HG02678 (cell line): Measurements from ENCODE around the gene TTC5.
A peak's percentile ranks its signal among the peaks of the same experiment; 100 is the strongest.
"Not testable (repeated sequence)": the region's sequence is repeated elsewhere in the genome, so short reads cannot be mapped to it uniquely, and the experiment has no call there.

Experiments
- ATAC-seq: cut with Tn5 transposase; IDR thresholded peaks from one replicate; pipeline ENCODE4 v1.9.1; 2021; ENCODE audit warnings: mild to moderate bottlenecking, moderate library complexity; ENCODE audit not compliant: unreplicated experiment

The TTC5 gene

GRCh38 chr14:20305265-20306078, at the start of gene TTC5:
Gene TTC5, minus strand, starts transcription at chr14:20305951. Its CDS starts 14 bp downstream, at chr14:20305937.
- peak; percentile 98 for ATAC-seq

- no peak for ATAC-seq
These were observed 45.1 kb upstream of the TTC5 start for GRCh38 chr14:20350860-20351259.

GRCh38 chr14:20350282-20350681, 44.5 kb upstream of the TTC5 start:
- no peak for ATAC-seq

GRCh38 chr14:20347747-20348146, 42.0 kb upstream of the TTC5 start:
- no peak for ATAC-seq

- no peak for ATAC-seq
These were observed 41.0 kb upstream of the TTC5 start for GRCh38 chr14:20346713-20347112.

GRCh38 chr14:20345366-20345765, 39.6 kb upstream of the TTC5 start:
- ATAC-seq, result no peak

- ATAC-seq, result no peak
These were observed 38.1 kb upstream of the TTC5 start for GRCh38 chr14:20343862-20344220.

- peak; percentile 94 for ATAC-seq
These were observed 37.5 kb upstream of the TTC5 start, which contains the start of gene PARP2 for GRCh38 chr14:20343092-20343861. Gene PARP2, plus strand, starts transcription at chr14:20343635. Its CDS starts 7 bp downstream, at chr14:20343642.

- no peak for ATAC-seq
These were observed 35.9 kb upstream of the TTC5 start for GRCh38 chr14:20341646-20342045.

- not testable (repeated sequence) for ATAC-seq
These were observed 35.3 kb upstream of the TTC5 start for GRCh38 chr14:20341032-20341431.

GRCh38 chr14:20334017-20334416, 28.3 kb upstream of the TTC5 start:
- no peak for ATAC-seq

GRCh38 chr14:20333494-20333841, 27.7 kb upstream of the TTC5 start:
- no peak for ATAC-seq

- ATAC-seq, result peak; percentile 98
These were observed 27.2 kb upstream of the TTC5 start, which contains the start of gene CCNB1IP1 for GRCh38 chr14:20332788-20333493. Gene CCNB1IP1, minus strand, starts transcription at chr14:20333279. Its CDS starts 16,756 bp downstream, at chr14:20316523.

- no peak for ATAC-seq
These were observed 26.7 kb upstream of the TTC5 start for GRCh38 chr14:20332431-20332787.

GRCh38 chr14:20331053-20331613, 25.4 kb upstream of the TTC5 start:
- ATAC-seq, result no peak

- ATAC-seq, result no peak
These were observed 23.6 kb upstream of the TTC5 start for GRCh38 chr14:20329355-20329754.

- no peak for ATAC-seq
These were observed 23.0 kb upstream of the TTC5 start for GRCh38 chr14:20328705-20329104.

- peak; percentile 53 for ATAC-seq
These were observed 21.5 kb upstream of the TTC5 start for GRCh38 chr14:20327005-20327869.

- no peak for ATAC-seq
These were observed 12.0 kb upstream of the TTC5 start for GRCh38 chr14:20317720-20318119.

GRCh38 chr14:20314026-20314425, 8.3 kb upstream of the TTC5 start:
- no peak for ATAC-seq
